Measurements from ENCODE around the gene ZNF48. TPM values are rescaled to one million over a fixed set of nuclear protein-coding genes. Genes with fewer than 3 reads are reported as not detected.

The ZNF48 gene
- total RNA-seq, 1 experiment from 2014 or later: 10.6 TPM

DNA sequence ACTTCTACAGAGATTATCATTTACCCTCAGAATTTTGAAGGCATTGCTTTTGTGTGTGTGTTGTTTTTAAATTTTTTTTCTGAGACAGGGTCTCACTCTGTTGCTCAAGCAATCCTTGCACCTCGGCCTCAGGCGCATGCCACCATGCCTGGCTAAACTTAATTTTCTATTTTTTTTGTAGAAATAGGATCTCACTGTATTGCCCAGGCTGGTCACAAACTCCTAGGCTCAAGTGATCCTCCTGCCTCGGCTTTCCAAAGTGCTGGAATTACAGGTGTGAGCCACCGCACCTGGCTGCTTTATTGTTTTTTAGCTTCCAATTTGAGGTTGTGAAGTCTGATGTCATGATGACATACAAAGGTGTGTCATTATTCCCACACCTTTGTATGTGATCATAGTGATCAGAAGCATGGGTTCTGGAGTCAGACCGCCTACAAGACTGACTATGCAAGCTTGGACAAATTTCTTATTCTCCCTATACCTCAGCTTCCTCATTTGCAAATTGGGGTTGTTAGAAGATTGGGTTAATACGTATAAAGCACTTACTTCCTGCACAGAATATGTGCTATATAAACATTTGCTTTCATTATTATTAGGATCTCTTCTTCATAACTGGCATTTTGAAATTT is 44.6 kb downstream of the ZNF48 start:
- no peak for DNase-seq (ENCODE audit: low read depth)

DNA sequence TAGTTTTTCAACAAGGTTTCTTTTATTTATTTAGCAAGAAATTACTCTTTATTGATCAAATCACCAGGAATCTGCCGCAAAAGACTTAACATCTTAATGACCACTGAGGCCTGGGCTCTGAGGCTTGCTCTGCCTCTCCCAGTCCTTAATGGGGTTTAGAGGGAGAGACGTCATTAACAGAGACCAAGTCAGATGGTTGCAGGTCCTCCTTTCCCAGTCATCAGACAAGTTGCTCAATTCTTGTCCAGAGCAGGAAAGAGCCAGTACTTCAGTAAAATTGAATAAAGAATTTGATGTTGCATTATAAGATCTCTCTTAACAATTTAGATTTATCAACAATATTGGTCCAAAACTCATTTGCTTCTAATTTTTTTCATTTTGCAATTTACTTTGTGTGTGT is 48.4 kb downstream of the ZNF48 start:
- DNase-seq (ENCODE audit: low read depth): no peak

DNA sequence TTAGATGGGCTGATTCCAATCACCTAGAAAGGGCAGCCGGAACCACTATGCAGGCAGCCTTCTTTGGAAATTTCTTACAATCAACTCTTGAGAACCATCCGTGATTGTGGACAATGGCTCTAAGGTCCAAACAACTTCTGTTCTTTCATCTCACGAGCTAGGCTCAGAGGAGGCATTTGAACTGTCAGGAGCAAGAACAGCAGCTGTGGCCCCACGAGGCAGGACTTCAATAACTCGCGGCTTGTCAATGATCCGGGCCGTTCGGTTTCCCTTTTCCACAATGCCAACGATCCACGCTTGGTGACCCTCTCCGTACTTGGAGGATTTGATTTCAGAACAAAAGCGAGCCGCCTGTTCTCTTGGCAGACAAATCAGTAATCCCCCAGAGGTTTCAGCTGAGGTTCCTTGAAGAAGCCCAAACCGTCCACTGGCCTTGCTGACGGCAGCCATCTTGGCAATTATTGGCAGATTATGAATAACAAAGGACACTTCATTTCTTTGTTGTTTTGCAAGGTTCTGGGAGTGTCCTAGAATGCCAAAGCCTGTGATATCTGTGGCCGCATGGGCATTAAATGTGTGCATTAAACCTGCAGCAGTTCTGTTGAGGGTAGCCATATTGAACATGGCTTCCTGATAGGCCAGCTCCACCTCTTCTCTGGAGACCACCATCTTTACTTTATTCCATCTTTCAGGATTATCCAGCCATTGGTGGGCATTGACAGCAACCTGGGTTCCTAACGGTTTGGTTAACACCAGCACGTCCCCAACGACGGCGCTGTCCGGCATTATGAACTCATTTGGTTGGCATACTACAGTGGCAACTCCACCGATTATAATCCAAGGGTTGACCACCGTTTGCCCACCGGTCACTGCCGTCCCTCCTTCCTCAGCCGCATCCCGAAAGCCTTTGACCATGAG is 49.3 kb downstream of the ZNF48 start:
- no peak for DNase-seq (ENCODE audit: low read depth)

DNA sequence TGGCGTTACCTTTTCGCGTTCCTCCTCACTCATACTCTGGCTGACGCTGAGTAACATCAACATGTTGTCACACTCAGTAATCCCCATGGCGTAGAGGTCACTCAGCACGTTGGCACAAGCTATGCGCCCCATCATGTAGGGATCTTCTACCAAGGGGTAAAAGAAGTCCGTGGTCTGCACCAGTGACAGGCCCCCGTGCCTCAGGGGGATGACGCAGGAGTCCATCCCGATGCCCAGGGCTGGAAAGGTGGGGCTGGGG is 49.9 kb downstream of the ZNF48 start:
- no peak for DNase-seq (ENCODE audit: low read depth)

DNA sequence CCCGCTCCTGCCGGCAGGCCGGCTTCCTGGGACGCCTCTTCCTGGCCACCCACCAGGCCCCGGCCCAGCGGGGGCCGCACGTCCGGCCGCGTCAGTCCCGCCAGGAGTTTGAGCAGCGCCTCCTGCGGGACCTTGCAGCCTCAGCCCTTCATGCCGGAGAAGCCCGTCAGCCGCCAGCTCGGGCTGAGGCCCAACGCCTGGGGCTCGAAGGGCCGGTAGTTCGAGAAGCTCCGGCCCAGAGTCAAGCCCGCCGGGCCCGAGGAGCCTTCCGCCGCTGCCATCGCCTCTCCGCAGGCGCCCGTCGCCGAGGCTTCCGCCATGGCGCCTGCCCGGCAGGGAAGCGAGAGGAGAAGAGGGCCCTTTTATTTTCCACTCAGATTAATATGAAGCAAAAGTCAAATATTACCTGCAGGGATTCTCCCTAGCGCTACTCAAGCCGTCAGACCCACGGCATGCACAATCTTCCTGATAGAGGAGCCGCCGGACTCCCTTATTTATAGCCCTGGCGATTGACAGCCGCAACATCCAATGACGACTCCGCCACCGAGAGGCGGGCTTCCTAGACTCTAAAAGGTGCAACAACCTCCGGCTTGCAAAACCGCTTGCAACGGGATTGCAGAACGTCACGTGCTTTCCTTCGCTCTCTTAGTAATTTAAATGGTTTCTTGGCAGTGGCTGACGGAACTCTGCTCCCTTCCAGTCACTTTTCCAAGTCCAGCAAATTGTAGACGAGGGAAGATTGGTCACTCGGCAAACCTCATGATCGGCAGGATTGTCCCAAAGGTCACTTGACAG is 50.4 kb downstream of the ZNF48 start, which contains the start of gene SEPHS2:
Gene SEPHS2 (minus strand): TSS at position 467 of the 795 bp plus-strand sequence. CDS start 147 bp downstream, at position 320.
- DNase-seq (ENCODE audit: low read depth): peak; percentile 98

DNA sequence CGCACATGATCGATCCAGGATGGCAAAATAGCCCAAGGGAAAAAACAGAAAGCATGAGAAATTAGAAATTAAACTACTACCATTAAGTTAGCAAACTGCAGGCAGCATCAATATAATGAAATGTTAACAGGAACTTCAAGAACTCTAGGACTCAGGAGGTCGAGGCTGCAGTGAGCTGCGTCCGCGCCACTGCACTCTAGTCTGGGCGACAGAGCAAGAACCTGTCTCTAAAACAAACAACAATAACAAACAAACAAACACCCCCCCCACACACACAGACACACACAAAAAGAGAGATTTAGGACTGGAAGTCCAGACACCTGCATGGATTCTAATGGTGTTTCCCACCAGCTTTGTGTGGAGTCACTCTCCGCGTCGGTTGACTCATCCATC is 51.0 kb downstream of the ZNF48 start:
- no peak for DNase-seq (ENCODE audit: low read depth)

DNA sequence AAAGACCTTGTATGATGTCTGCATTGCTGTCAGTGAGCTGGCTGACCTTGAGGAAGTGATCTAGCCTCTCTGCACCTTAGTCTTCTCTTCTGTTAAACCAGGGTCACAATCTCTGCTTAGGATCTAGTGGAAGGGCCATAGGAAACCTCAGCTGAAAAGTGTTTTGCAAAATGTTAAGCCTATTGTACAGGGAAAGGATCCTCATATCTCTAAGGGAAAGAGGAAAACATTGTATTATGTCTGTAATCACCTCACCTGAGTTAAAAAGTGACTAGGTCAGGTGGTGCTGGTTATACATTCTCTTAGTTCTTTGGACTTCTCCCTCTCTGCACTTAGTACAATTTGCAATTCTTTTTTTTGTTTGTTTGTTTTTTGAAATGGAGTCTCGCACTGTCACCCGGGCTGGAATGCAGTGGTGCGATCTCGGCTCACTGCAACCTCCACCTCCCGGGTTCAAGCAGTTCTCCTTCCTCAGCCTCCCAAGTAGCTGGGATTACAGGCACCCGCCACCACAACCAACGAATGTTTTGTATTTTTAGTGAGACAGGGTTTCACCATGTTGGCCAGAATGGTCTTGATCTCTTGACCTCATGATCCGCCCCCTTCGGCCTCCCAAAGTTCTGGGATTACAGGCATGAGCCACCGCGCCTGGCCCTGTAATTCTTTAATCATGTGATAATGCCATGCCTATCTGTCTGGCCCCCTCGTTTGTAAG is 52.4 kb downstream of the ZNF48 start:
- no peak for DNase-seq (ENCODE audit: low read depth)

DNA sequence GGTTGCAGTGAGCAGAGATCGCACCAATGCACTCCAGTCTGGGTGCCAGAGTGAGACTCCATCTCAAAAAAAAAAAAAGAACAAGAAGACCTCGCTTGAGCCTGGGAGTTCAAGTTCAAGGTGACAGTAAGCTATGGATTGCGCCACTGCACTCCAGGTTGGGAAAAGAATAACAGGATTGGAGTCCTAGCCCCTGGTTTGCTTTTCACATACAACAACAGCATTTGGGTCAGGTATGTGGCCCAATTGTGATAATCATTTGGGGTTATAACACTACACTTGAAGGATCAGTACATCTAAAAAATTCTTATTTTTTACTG is 53.9 kb downstream of the ZNF48 start:
- DNase-seq (ENCODE audit: low read depth): no peak

Other genes with a start within 250 kb of the ZNF48 start
- 7.6 and 8.0 TPM in 2 replicates for gene CORO1A, start 211.8 kb upstream of the ZNF48 start, total RNA-seq (2014; rRNA removed; shearing (Covaris generic))
- 397 and 526 TPM in 2 replicates for gene BOLA2B, start 201.8 kb upstream of the ZNF48 start, total RNA-seq (2014; rRNA removed; shearing (Covaris generic))
- gene SLX1A, start 201.5 kb upstream of the ZNF48 start, total RNA-seq (2014; rRNA removed; shearing (Covaris generic)): 46.2 and 48.2 TPM in 2 replicates
- gene SULT1A3, start 196.2 kb upstream of the ZNF48 start, total RNA-seq (2014; rRNA removed; shearing (Covaris generic)): 1.5 and 2.6 TPM in 2 replicates
- 0.42 and 0.71 TPM in 2 replicates for gene NPIPB13, start 146.9 kb upstream of the ZNF48 start, total RNA-seq (2014; rRNA removed; shearing (Covaris generic))
- 34.8 and 64.7 TPM in 2 replicates for gene CD2BP2, start 40.1 kb upstream of the ZNF48 start, total RNA-seq (2014; rRNA removed; shearing (Covaris generic))
- 25.6 and 45.1 TPM in 2 replicates for gene TBC1D10B, start 24.9 kb upstream of the ZNF48 start, total RNA-seq (2014; rRNA removed; shearing (Covaris generic))
- not detected in 2 replicates for gene MYL11, start 20.6 kb upstream of the ZNF48 start, total RNA-seq (2014; rRNA removed; shearing (Covaris generic))
- 0.17 TPM in 1 of 2 replicates, not detected in the other for gene SEPTIN1, start 12.9 kb upstream of the ZNF48 start, total RNA-seq (2014; rRNA removed; shearing (Covaris generic))
- 7.1 and 21.8 TPM in 2 replicates for gene ZNF771, start 12.2 kb downstream of the ZNF48 start, total RNA-seq (2014; rRNA removed; shearing (Covaris generic))
- gene DCTPP1, start 34.6 kb downstream of the ZNF48 start, total RNA-seq (2014; rRNA removed; shearing (Covaris generic)): 32.2 and 42.9 TPM in 2 replicates
- 5.9 and 11.3 TPM in 2 replicates for gene SEPHS2, start 50.5 kb downstream of the ZNF48 start, total RNA-seq (2014; rRNA removed; shearing (Covaris generic))
- not detected in 2 replicates for gene ITGAL, start 77.3 kb downstream of the ZNF48 start, total RNA-seq (2014; rRNA removed; shearing (Covaris generic))
- gene ZNF768, start 131.1 kb downstream of the ZNF48 start, total RNA-seq (2014; rRNA removed; shearing (Covaris generic)): 30.8 and 49.9 TPM in 2 replicates
- gene ZNF747, start 139.4 kb downstream of the ZNF48 start, total RNA-seq (2014; rRNA removed; shearing (Covaris generic)): 3.1 and 7.5 TPM in 2 replicates
- gene ZNF764, start 163.0 kb downstream of the ZNF48 start, total RNA-seq (2014; rRNA removed; shearing (Covaris generic)): 3.8 and 9.4 TPM in 2 replicates
- 7.6 and 10.5 TPM in 2 replicates for gene ZNF688, start 176.3 kb downstream of the ZNF48 start, total RNA-seq (2014; rRNA removed; shearing (Covaris generic))
- gene ZNF785, start 190.3 kb downstream of the ZNF48 start, total RNA-seq (2014; rRNA removed; shearing (Covaris generic)): 4.0 and 6.3 TPM in 2 replicates
- gene ZNF689, start 215.0 kb downstream of the ZNF48 start, total RNA-seq (2014; rRNA removed; shearing (Covaris generic)): 9.9 and 12.7 TPM in 2 replicates

All from M059J (cell line).